Vagina (tissue), 2 donors: ENCODE results near the gene AMBP. TPM values are rescaled to one million over a fixed set of nuclear protein-coding genes. Genes with fewer than 3 reads are reported as not detected.

Experiments
- DNase-seq, 2 donors: peaks; one replicate each; pipeline ENCODE4 v3.0.0-alpha.2; 2017; ENCODE audit errors: extremely low spot score in 2 of 2
- H3K27ac ChIP-seq: fragments of 200-600 bp; sonication (generic); one replicate; pipeline ENCODE4 v1.5.1; 2019
- H3K27me3 ChIP-seq: fragments of 200-600 bp; sonication (generic); one replicate; pipeline ENCODE4 v1.5.1; 2019
- H3K36me3 ChIP-seq, 2 donors: fragments of 200-600 bp; sonication (generic); one replicate each; pipeline ENCODE4 v1.5.1; 2017 to 2019
- H3K4me1 ChIP-seq: fragments of 200-600 bp; sonication (generic); one replicate; pipeline ENCODE4 v1.5.1; 2019
- H3K4me3 ChIP-seq, 2 donors: fragments of 200-600 bp; sonication (generic); 1 replicate in 1 of 2; 2 replicates in 1 of 2; pipeline ENCODE4 v1.5.1; 2016 to 2019
- H3K9me3 ChIP-seq: fragments of 200-600 bp; sonication (generic); one replicate; pipeline ENCODE4 v1.5.1; 2019
- CTCF ChIP-seq, 3 experiments: fragments of 450-650 bp in 2 of 3; fragments of 200-600 bp in 1 of 3; sonication (generic) in 1 of 3; IDR thresholded peaks; one replicate each; pipeline ENCODE4 v1.5.1; 2017 to 2019; ENCODE audit warnings: antibody characterized with exemption in 3 of 3, mild to moderate bottlenecking in 2 of 3, moderate library complexity in 2 of 3
- POLR2A ChIP-seq, 2 donors: fragments of 450-650 bp; IDR thresholded peaks; one replicate each; pipeline ENCODE4 v1.6.1; 2017; ENCODE audit warnings: antibody characterized with exemption in 2 of 2, mild to moderate bottlenecking in 2 of 2, moderate library complexity in 2 of 2
- POLR2AphosphoS5 ChIP-seq, 2 donors: sonication (generic); formaldehyde crosslinking; IDR thresholded peaks; one replicate each; pipeline ENCODE4 v1.9.0; 2017; ENCODE audit warnings: antibody characterized with exemption in 2 of 2, mild to moderate bottlenecking in 2 of 2, low read depth in 1 of 2; ENCODE audit not compliant: insufficient read depth in 1 of 2
- intact Hi-C: fragments of 100-400 bp; cut with DNase I; formaldehyde crosslinking; loops from one replicate; pipeline ENCODE4 v1.15.1; 2023
- total RNA-seq: library from RNA; depleted of rRNA; stranded (reverse); fragments of >200 nt; gene quantifications from one replicate; pipeline ENCODE4 v1.2.3, GENCODE V29; 2016

The AMBP gene
- total RNA-seq, 1 donor from 2014 or later: not detected

DNA sequence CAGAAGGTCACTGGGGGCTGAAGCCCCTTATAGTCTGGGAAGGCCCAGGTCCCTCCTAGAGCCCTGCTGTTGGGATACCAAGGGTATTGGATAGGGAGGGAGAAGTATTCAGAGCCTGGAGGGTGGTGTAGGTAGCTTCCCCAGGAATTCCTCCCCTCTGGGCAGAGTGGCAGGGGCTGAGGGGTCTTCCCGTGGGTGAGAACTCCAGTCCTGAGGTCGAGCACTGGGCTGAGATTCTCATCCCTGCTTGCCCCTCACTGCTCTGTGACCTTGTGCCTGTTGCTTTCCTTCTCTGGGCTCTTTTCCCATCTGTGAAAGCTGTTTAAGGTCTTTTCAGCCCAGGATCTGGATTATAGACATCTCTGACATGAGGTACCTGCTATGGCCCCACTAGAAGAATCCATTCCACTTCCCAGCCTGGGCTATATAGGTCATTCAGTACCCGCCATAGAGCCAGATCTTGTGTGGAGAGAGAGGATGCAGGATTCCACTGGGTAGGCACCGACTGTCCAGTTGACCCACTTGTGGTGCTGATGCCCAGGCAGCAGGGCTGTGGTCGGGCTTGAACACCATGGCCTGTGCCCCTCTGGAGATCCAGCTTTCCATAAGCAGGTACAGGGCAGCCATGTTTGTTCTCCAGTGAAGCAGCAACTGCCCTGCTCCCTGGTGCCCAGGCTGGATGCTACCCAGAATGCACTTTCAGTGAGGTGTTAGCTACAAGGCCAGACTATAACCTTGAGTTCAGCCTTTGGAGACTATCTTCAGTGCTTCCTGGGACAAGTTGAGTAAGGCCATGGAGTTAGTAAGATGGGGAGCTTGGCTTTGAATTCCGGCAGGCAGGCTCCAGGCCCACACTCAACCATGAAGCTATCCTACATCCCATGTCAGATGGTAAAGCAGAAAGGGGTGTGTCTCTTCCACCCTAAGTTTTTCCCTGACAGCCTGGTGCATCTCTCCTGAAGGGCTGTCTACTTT lies 60.1 kb downstream of the AMBP start:
- intact Hi-C loops: no loop called here
- H3K36me3 ChIP-seq: peaks cover 0 to 19% of the 10 kb centered on the region in 2 donors
- H3K4me3 ChIP-seq: no peak overlapping the region
- H3K9me3 ChIP-seq: no peaks in the 10 kb centered on the region
- no peak overlapping the region for H3K27ac ChIP-seq
- TF ChIP-seq POLR2A (IDR thresholded peaks at IDR 0.05): no peak
- no peak for TF ChIP-seq POLR2AphosphoS5 (IDR thresholded peaks at IDR 0.05; ENCODE audit: insufficient read depth in 1 of 2, low read depth in 1 of 2)
- TF ChIP-seq CTCF (IDR thresholded peaks at IDR 0.05): no peak
- no peaks in the 10 kb centered on the region for H3K27me3 ChIP-seq
- H3K4me1 ChIP-seq: no peaks in the 10 kb centered on the region
- peak; percentile 69 to 95 for DNase-seq

DNA sequence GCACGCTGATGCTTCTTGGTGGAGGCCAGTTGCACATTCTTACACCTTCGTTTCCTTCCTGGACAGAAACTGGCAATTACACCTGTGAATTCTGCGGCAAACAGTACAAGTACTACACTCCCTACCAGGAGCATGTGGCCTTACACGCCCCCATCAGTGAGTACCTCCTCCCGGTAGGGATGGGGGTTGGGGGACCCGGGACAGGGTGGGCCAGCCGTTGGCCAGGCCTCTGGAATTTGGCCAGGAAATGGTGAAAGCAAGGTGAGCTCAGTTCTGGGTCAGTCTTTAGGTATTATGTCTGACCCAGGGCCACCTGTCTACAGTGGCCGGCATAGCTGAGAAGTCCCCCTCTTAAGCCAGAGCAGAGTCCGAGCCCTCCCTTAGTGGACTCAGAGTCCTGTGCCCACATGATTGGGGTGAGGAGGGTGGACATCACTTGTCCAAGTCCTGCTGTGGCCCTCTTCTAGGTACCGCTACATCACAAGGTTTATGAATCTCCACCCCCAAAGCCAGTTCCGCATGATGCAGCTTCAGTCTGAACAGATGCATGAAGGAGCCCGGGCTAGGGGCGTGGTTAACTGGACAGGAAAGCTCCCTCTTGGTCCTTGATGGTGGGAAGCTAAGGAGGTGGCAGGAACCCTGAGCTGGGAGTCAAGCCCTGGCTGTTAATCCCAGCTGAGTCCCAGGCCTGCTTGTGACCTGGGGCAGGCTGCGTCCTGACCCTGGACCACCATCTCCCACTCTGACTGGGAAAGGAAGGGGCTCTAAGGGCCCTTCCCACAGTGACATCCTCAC lies 61.3 kb downstream of the AMBP start:
- DNase-seq: peak; percentile 67 to 79

DNA sequence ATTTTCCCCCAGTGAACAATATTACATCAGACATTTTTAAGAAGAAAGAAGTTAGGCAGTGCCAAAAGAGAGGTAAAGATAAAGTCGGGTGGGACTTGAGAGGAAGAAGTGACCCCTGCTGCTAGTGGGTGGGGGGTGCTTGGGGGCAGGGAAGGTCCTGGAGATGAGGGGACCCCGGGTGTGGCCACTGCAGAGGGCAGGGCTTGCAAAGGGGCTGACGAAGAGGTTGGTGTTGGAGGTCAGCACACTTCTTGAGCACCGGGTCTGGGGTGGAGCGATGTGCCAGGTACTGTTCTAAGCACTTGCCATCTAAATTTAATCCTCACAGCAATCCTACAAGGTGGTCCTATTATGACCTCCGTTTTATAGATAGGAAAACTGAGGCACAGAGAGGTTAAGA lies 62.0 kb downstream of the AMBP start:
- intact Hi-C loops: no loop called here
- Histone ChIP-seq H3K9me3 (no peaks in the 10 kb centered on the region), H3K36me3 (peaks cover 0 to 15% of the 10 kb centered on the region in 2 donors), H3K4me1 (no peaks in the 10 kb centered on the region), H3K27me3 (no peaks in the 10 kb centered on the region), H3K4me3 (no peak overlapping the region), H3K27ac (no peak overlapping the region)
- TF ChIP-seq POLR2AphosphoS5 (IDR thresholded peaks at IDR 0.05; ENCODE audit: insufficient read depth in 1 of 2, low read depth in 1 of 2) (no peak), POLR2A (IDR thresholded peaks at IDR 0.05) (no peak), CTCF (IDR thresholded peaks at IDR 0.05) (no peak)
- peak; percentile 47 to 81 for DNase-seq

More for the DNA sequence above, 61.3 kb downstream of the AMBP start:
- H3K36me3 ChIP-seq: peaks cover 0 to 15% of the 10 kb centered on the region in 2 donors
- no peak overlapping the region for H3K27ac ChIP-seq
- H3K4me1 ChIP-seq: no peaks in the 10 kb centered on the region
- H3K9me3 ChIP-seq: no peaks in the 10 kb centered on the region
- no peak overlapping the region for H3K4me3 ChIP-seq
- H3K27me3 ChIP-seq: no peaks in the 10 kb centered on the region
- intact Hi-C loops: no loop called here
- no peak for TF ChIP-seq CTCF (IDR thresholded peaks at IDR 0.05)
- TF ChIP-seq POLR2A (IDR thresholded peaks at IDR 0.05): no peak

DNA sequence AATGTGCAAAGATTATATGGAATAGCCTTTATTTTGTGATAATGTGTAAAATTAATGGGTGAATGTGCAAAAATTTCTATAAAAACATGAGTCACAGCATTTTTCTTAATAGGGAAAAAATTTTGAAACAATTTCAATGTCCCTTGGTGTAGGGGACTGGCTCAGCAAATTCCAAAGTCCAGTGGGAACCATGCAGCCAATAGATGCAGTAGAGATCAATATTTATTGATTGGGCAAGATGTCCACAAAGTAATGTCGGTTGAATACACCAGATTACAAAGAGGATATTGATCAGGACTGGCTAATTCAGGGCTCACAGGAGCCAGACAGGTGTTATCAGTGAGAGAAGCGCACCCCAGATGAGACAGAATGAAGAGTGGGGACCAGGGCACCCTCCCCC lies 62.5 kb downstream of the AMBP start:
- intact Hi-C loops: no loop called here
- DNase-seq: peak in 1 of 2 donors; percentile 13
- H3K4me3 ChIP-seq: no peak overlapping the region
- no peaks in the 10 kb centered on the region for H3K4me1 ChIP-seq
- no peaks in the 10 kb centered on the region for H3K9me3 ChIP-seq
- TF ChIP-seq POLR2A (IDR thresholded peaks at IDR 0.05) (no peak), POLR2AphosphoS5 (IDR thresholded peaks at IDR 0.05; ENCODE audit: insufficient read depth in 1 of 2, low read depth in 1 of 2) (no peak), CTCF (IDR thresholded peaks at IDR 0.05) (no peak)
- peaks cover 0 to 15% of the 10 kb centered on the region in 2 donors for H3K36me3 ChIP-seq
- no peaks in the 10 kb centered on the region for H3K27me3 ChIP-seq
- H3K27ac ChIP-seq: no peak overlapping the region
